A673 (cell line): ENCODE data around the gene PRUNE2. TPM values are rescaled to one million over a fixed set of nuclear protein-coding genes. Genes with fewer than 3 reads are reported as not detected.

ENCODE experiments used
- BruUV-seq: library from RNA; stranded (reverse); fragments of 400-500 nt; replicated peaks from 2 replicates; lab custom pipeline; 2021; lab: Mats Ljungman, UMichigan
- CTCF ChIA-PET: fragments of 300-600 bp; sonication (Branson Sonifier 250); formaldehyde crosslinking; loops from one replicate; lab custom pipeline; 2022; ENCODE audit warnings: antibody characterized with exemption; lab: Charles Lee
- POLR2A ChIA-PET: fragments of 300-600 bp; sonication (Branson Sonifier 250); formaldehyde crosslinking; loops from one replicate; lab custom pipeline; 2022; ENCODE audit warnings: antibody characterized with exemption; ENCODE audit not compliant: low non-redundant PET; lab: Charles Lee
- DNase-seq: peaks from one replicate; pipeline ENCODE4 v3.0.0-alpha.2; 2015; ENCODE audit warnings: low spot score
- H3K27ac ChIP-seq: fragments of 200-600 bp; sonication (generic); 2 replicates; pipeline ENCODE4 v1.5.1; 2016; ENCODE audit warnings: mixed run types, low read depth, mild to moderate bottlenecking, mixed read lengths, antibody characterized with exemption, low read length; ENCODE audit not compliant: poor library complexity, severe bottlenecking
- H3K27me3 ChIP-seq: fragments of 200-600 bp; sonication (generic); replicated peaks from 2 replicates; pipeline ENCODE4 v1.6.1; 2017; ENCODE audit warnings: mixed run types, low read depth, mild to moderate bottlenecking, mixed read lengths, antibody characterized with exemption, low read length; ENCODE audit not compliant: insufficient read depth, poor library complexity
- H3K36me3 ChIP-seq: fragments of 200-600 bp; sonication (generic); 2 replicates; pipeline ENCODE4 v1.6.1; 2016; ENCODE audit warnings: mixed run types, mild to moderate bottlenecking, mixed read lengths, antibody characterized with exemption, low read length; ENCODE audit not compliant: insufficient read depth, poor library complexity, severe bottlenecking
- H3K4me1 ChIP-seq: fragments of 200-600 bp; sonication (generic); 2 replicates; pipeline ENCODE4 v1.6.1; 2017; ENCODE audit warnings: mixed run types, mild to moderate bottlenecking, mixed read lengths, antibody characterized with exemption, low read length; ENCODE audit not compliant: insufficient read depth, poor library complexity, severe bottlenecking
- H3K4me3 ChIP-seq: fragments of 200-600 bp; sonication (generic); 2 replicates; pipeline ENCODE4 v1.5.1; 2016; ENCODE audit warnings: low read depth, mixed run types, mild to moderate bottlenecking, mixed read lengths, low read length; ENCODE audit not compliant: poor library complexity, severe bottlenecking
- H3K9me3 ChIP-seq: fragments of 200-600 bp; sonication (generic); 2 replicates; pipeline ENCODE4 v1.6.1; 2016; ENCODE audit warnings: mixed run types, low read depth, mild to moderate bottlenecking, mixed read lengths, antibody characterized with exemption, low read length; ENCODE audit not compliant: poor library complexity, severe bottlenecking
- EZH2 ChIP-seq: fragments of 200-600 bp; sonication (generic); IDR thresholded peaks from 2 replicates; pipeline ENCODE4 v1.6.1; 2017; ENCODE audit warnings: borderline replicate concordance, low read depth, mild to moderate bottlenecking, mixed read lengths, antibody characterized with exemption, low read length; ENCODE audit not compliant: poor library complexity, severe bottlenecking
- intact Hi-C: fragments of 100-400 bp; cut with micrococcal nuclease; formaldehyde crosslinking; loops from one replicate; pipeline ENCODE4 v1.10.0; 2022; ENCODE audit not compliant: unreplicated experiment
- total RNA-seq: library from RNA; stranded (reverse); gene quantifications from 2 replicates; pipeline ENCODE4 v1.2.3, GENCODE V29; 2021
- TF ChIP-seq, protein P1 (sequence below): fragments of 300-800, 200-600 bp; sonication (generic); conservative IDR thresholded peaks from 2 replicates; pipeline ENCODE4 v1.5.1; 2017; ENCODE audit warnings: low read depth, mild to moderate bottlenecking, antibody characterized with exemption, low read length, moderate library complexity, mixed read lengths

Gene PRUNE2
- total RNA-seq, 1 experiment from 2014 or later = not detected

DNA sequence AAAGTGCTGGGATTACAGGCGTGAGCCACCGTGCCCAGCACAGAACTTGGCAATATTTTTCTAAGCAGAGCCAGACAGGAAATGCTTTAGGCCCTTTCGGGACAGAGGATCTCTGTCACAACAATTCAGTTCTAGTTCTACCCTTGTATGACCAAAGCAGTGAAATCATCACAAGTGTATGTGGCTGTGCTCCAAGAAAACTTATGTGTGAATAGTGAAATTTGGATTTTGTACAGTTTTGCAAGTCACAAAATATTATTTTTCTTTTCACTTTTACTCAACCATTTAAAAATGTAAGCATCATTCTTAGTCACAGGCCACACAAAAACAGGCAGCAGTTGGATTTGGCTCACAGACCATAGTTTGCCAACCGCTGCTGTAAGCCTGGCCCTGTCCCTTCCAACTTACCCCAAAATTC is 20.4 kb upstream of the PRUNE2 start:
- no peak for DNase-seq

DNA sequence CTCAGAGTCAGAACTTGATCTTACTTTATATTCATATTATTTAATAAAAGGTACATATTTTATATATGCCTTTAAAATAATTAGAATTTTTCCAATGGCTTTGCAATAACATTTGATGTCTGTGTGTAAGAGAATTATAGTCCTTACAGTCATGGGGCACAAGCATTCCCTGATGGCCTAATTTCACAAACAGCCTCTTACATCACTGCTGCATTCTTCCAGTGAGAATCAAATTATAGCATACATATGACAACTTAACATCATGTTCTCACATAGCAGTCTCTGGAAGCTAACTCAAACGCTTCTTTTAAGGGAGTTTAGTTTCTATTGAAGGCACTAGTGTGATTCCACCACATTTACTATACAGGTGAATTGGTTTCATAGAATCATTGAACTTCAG is 15.3 kb upstream of the PRUNE2 start:
- CTCF ChIA-PET = no interaction called here
- POLR2A ChIA-PET = no interaction called here

More for the DNA sequence above, 20.4 kb upstream of the PRUNE2 start:
- no peaks in the 10 kb centered on the region for H3K36me3 ChIP-seq
- no peaks in the 10 kb centered on the region for H3K4me1 ChIP-seq
- no peak overlapping the region for H3K4me3 ChIP-seq
- no peaks in the 10 kb centered on the region for H3K9me3 ChIP-seq
- H3K27ac ChIP-seq = no peak overlapping the region
- ChIA-PET CTCF (no interaction called here), POLR2A (interaction anchor here (0.6 kb wide), 1 partner anchor 13 kb away, joined by 9 read pairs; no protein-coding TSS in a partner anchor)
- intact Hi-C loops = no loop called here
- no TSS peak for BruUV-seq
- TF ChIP-seq, protein P1, sequence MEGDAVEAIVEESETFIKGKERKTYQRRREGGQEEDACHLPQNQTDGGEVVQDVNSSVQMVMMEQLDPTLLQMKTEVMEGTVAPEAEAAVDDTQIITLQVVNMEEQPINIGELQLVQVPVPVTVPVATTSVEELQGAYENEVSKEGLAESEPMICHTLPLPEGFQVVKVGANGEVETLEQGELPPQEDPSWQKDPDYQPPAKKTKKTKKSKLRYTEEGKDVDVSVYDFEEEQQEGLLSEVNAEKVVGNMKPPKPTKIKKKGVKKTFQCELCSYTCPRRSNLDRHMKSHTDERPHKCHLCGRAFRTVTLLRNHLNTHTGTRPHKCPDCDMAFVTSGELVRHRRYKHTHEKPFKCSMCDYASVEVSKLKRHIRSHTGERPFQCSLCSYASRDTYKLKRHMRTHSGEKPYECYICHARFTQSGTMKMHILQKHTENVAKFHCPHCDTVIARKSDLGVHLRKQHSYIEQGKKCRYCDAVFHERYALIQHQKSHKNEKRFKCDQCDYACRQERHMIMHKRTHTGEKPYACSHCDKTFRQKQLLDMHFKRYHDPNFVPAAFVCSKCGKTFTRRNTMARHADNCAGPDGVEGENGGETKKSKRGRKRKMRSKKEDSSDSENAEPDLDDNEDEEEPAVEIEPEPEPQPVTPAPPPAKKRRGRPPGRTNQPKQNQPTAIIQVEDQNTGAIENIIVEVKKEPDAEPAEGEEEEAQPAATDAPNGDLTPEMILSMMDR = no peak
- no peak for TF ChIP-seq EZH2
- peaks cover 22% of the 10 kb centered on the region for H3K27me3 ChIP-seq

DNA sequence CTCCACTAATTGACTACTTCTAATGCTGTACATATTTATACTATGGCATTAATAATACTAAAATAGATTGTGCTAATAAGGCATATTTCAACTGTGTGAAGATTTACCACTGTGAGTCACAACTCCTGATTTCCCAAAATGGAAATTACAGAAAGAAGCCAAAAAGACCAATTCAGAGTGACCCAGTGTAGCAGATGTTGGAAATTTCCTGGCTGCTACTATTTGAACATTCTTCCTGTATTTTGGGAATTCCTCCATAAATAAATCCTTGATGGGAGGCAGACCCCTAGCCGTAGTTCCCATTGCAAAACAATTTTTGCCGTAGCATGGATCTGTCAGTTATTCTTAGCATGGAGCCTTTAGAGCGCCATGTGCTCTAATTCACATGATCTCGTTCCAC is 11.4 kb upstream of the PRUNE2 start:
- POLR2A ChIA-PET = no interaction called here
- intact Hi-C loops = loop anchor here (5.0 kb wide), 1 partner anchor 105 kb away; no protein-coding TSS in a partner anchor

More for the DNA sequence above, 15.3 kb upstream of the PRUNE2 start:
- H3K27ac ChIP-seq = no peak overlapping the region
- H3K9me3 ChIP-seq = no peaks in the 10 kb centered on the region
- no peak overlapping the region for H3K4me3 ChIP-seq
- intact Hi-C loops = no loop called here
- no peaks in the 10 kb centered on the region for H3K36me3 ChIP-seq
- no peaks in the 10 kb centered on the region for H3K4me1 ChIP-seq
- BruUV-seq = no TSS peak
- peaks cover 64% of the 10 kb centered on the region for H3K27me3 ChIP-seq
- TF ChIP-seq EZH2 = no peak
- TF ChIP-seq, protein P1 = no peak
- DNase-seq = no peak

More for the DNA sequence above, 11.4 kb upstream of the PRUNE2 start:
- no peak for DNase-seq
- Histone ChIP-seq H3K4me1 (no peaks in the 10 kb centered on the region), H3K4me3 (no peak overlapping the region), H3K27ac (no peak overlapping the region), H3K36me3 (no peaks in the 10 kb centered on the region), H3K9me3 (no peaks in the 10 kb centered on the region), H3K27me3 (peaks cover 85% of the 10 kb centered on the region)
- CTCF ChIA-PET = no interaction called here
- BruUV-seq = no TSS peak
- TF ChIP-seq EZH2 = no peak
- TF ChIP-seq, protein P1 = no peak
